Activated CD8-positive, alpha-beta memory T cell treated with anti-CD3 and anti-CD28 coated beads for 48 hours (primary cell): ENCODE data around the gene ARID3A.

ENCODE experiments used
- DNase-seq, 3 experiments: peaks; one replicate each; pipeline ENCODE4 v3.0.0-alpha.2; 2020; ENCODE audit warnings: low read depth in 2 of 3, low spot score in 2 of 3

Gene ARID3A

GRCh38 chr19:929203-929890, 3.5 kb downstream of the ARID3A start:
- DNase-seq, result no peak

DNA sequence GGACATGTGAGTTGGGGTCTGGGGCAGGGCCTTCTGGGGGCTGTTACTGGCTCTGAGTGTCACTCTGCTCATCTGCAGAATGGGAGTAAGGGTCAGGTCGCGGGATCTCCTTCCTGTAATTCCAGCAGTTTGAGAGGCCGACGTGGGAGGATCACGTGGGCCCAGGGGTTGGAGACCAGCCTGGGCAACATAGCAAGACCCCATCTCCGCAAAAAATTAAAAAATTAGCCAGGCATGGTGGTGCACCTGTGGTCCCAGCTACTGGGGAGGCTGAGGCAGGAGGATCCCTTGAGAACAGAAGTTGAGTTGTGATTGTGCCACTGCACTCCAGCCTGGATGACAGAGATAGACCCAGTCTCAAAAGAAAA, 4.0 kb downstream of the ARID3A start:
- no peak for DNase-seq

DNA sequence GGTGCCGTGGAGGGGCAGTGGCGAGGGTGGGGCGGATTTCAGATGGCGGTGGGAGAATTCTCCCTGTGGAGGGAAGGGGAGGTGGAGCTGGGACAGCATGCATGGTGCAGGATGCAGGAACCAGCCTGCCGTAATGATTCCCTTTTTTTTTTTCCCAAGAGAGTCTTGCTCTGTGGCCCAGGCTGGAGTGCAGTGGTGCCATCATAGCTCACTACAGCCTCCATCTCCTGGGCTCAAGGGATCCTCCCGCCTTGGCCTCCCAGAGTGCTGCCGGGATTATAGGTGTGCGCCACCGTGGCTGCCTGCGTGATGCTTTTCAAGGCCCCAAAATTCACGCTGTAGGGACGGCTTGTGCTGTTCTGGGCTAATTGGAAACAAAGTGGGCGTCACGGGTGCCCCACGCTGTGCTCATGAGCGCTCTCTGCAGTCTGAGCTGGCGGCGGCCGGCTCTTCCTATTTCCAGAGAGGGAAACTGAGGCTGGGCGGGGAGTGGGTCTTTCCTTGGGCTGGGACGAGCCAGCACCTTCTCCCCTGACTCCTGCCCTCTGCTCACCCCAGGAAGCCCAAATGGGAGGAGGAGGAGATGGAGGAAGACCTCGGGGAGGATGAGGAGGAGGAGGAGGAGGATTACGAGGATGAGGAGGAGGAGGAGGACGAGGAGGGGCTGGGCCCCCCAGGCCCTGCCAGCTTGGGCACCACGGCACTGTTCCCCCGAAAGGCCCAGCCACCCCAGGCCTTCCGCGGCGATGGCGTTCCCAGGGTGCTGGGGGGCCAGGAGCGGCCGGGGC, 6.2 kb downstream of the ARID3A start:
- DNase-seq, result no peak

GRCh38 chr19:932648-933552, 7.1 kb downstream of the ARID3A start:
- DNase-seq, result no peak

GRCh38 chr19:933553-933882, 7.7 kb downstream of the ARID3A start:
- no peak for DNase-seq

- DNase-seq, result no peak
Measured at GRCh38 chr19:934197-934840, 8.5 kb downstream of the ARID3A start.

GRCh38 chr19:934865-935479, 9.1 kb downstream of the ARID3A start:
- DNase-seq, result no peak

- no peak for DNase-seq
Measured at GRCh38 chr19:936175-936546, 10.3 kb downstream of the ARID3A start.

DNA sequence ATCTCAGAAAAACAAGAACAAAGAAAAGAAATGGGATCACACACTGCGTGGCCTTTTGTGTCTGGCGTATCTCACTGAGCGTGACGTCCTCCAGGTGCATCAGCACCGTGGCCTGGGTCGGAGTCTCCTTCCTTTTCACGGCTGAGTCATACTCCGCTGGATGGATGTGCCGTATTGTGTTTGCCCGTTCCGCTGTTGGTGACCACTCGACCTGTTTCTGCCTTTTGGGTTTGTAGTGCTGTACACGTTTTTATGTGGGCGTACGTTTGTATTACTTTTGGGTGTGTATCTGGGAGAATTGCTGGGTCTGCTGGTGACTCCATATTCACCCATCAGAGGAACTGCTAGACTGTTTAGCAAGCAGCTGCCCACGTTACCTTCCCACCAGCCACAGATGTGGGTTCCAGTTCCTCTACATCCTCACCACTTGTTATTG, 11.4 kb downstream of the ARID3A start:
- no peak for DNase-seq

- no peak for DNase-seq
Measured at GRCh38 chr19:938233-938923, 12.5 kb downstream of the ARID3A start.

GRCh38 chr19:939439-939838, 13.6 kb downstream of the ARID3A start:
- DNase-seq, result no peak

GRCh38 chr19:939922-940321, 14.1 kb downstream of the ARID3A start:
- DNase-seq, result no peak

DNA sequence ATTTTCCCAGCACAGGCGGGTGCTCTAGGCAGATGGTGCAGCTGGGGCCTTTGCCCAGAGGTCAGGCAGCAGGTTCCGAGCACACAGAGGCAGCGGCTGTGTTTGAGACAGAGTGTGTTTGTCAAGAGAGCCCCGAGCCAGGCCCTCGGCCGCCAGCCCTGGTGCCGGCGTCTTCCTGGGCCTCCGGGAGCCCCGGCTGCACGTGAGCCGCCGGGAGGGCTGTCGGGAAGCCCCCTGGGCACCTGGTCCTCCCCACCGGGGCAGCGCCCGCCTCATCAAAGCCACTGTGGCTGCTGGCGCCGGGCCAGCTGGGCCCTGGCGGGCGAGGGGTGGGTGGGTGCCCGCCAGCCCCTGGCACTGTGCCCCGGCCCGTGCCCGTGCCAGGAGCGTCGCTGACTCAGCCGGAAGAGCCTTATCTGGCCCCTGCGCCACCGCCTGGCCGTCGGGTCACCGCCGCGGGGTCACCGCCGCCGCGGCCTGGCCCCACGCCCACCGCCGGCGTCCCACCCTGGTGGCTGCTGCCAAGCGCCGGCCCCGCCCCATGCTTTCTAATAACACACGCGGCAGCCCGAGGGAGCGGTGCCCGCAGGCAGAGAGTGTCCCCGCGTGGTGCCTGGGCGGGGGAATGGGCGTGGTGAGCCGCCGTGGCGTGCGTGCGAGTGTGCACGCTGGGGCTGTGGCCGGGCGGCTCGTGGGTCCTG, 14.9 kb downstream of the ARID3A start:
- DNase-seq, result no peak

GRCh38 chr19:941292-942132, 15.7 kb downstream of the ARID3A start:
- DNase-seq, result no peak

DNA sequence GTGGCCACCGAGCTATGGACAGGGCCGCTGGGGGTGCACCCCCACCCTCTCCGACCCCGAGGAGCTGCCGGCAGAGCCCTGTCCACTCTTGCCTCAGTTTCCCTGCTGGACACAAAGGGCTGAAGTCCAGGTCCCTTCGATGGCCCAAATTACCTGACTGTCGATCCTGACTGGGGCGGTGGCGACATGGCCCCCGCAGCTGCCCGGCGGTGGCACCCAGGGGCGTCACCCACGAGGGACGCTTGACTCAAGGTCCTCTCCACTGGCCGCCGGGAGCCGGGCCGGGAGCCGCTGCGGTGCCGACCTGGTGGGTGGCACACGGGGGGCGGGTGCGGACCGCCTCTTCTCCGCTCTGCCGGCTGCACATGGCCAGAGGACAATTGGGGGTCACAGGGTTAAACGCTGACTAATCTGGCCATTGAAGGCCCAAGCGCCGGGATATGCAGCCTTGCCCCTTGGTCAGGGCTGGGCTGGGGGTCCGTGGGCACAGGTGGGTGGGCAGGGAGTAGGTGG, 16.4 kb downstream of the ARID3A start:
- no peak for DNase-seq

- no peak for DNase-seq
Measured at GRCh38 chr19:943551-944170, 17.8 kb downstream of the ARID3A start.

GRCh38 chr19:944171-944567, 18.3 kb downstream of the ARID3A start:
- DNase-seq, result no peak

GRCh38 chr19:944663-945241, 18.9 kb downstream of the ARID3A start:
- no peak for DNase-seq
